ENCODE measurements around the gene PDE9A. TPM values are rescaled to one million over a fixed set of nuclear protein-coding genes. Genes with fewer than 3 reads are reported as not detected.

The PDE9A gene
- total RNA-seq, 4 donors from 2014 or later = 2.9 to 16.9 (median 7.0) TPM

DNA sequence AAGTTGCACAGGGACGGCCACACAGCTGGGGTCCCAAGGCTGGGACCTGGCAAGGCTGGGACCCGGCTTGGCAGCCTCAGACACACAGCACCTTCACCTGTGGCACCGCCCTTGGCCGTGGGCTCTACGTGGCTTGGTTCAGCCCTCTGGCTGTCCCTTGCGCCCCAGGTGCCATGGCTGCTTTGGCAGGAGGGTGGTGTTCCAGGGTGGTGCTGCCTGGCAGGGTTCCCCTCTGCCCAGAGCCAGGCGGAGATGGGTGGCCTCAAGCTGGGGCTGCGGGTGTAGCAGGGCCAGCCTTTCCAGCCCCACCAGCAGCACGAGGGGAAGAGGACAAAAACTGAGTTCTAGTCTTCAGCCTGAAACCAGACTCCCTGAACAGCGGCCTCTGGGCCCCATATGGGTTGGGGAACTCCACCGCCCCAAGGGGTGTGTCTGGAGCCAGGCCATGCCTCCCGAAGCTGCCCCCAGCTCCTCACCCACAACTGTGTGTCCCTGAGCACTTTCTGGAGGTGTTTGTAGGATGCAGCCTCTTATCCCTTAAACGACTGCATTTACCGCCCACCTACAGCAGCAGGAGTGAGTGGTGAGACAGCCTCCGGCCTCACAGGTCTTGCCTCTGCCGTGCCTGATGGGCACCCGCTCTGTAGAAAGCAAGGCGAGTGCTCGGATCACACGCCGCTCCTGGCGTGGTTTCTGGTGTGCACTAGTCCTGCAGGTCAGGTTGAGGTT is 92.3 kb downstream of the PDE9A start:
- no peak for ATAC-seq (ENCODE audit: low FRiP score)
- TF ChIP-seq CTCF (IDR thresholded peaks at IDR 0.05) = no peak
- no peak for DNase-seq (ENCODE audit: low spot score)

GRCh38 chr21:42746240-42746592 is 92.8 kb downstream of the PDE9A start:
- ATAC-seq (ENCODE audit: low FRiP score) (no peak), DNase-seq (ENCODE audit: low spot score) (no peak)
- no peak for TF ChIP-seq CTCF (IDR thresholded peaks at IDR 0.05)

DNA sequence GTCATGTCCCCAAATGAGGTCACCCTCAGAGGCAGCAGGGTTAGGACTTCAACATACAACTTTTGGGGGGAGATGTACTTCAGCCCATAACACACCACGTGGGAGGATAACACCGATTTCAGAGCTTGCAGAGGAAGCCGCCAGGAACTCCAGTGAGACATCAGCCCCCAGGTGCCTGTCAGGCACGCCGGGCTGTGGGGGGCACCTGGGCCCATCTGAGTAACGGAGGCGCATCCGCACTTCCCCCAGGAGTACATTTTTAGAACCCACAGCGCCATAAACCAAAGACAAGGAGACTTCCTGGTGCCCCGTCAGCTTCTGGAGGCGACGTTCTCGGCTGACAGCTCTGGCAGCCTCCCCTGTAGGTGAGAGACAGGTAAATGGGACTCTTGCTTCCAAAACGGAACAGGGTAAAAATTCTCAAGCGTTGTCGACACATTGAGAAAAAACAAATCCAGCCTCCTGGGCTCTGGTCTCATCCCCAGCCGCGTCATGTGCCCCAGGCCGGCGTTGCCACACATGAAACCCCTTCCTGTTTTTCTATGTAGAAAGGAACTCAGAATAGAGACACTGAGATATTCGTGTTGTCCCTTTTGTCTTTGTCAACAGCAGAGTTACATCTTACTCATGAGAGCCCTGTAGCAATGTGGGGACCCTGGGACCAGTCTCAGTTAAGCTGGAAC is 93.3 kb downstream of the PDE9A start:
- DNase-seq (ENCODE audit: low spot score) (no peak), ATAC-seq (ENCODE audit: low FRiP score) (no peak)
- no peak for TF ChIP-seq CTCF (IDR thresholded peaks at IDR 0.05)

- no peak for TF ChIP-seq CTCF (IDR thresholded peaks at IDR 0.05)
- no peak for DNase-seq (ENCODE audit: low spot score)
- ATAC-seq (ENCODE audit: low FRiP score) = no peak
Measured at GRCh38 chr21:42747276-42747701, 93.9 kb downstream of the PDE9A start.

DNA sequence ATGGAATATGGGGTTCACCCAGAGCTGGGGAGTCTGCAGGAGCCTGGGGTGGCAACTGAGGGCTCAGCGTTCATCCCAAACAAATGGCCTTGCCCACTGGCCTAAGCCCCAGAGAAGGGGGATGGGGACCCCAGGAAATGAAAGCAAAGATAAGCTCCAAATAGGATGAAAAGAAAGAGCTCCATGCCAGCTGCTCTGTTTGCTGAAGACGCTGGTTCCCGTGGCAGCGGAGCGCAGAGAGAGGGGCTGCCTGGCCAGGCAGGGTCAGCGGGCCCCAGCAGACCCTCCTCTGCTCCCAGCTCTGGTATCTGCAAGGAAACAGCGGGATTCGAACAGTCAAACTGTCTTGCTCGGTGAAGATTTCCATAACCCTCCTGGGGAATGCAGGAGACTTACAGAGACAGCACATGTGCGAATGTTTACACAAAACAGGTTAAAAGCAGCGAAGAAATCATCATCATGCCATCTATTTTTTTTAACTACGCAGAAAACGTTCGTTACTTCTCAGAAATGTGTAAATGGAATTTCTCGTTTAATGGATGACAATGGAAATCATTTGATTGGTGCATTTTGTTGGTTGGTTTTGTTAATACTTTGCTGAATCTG is 94.4 kb downstream of the PDE9A start:
- ATAC-seq (ENCODE audit: low FRiP score) = no peak
- DNase-seq (ENCODE audit: low spot score) = no peak
- no peak for TF ChIP-seq CTCF (IDR thresholded peaks at IDR 0.05)

DNA sequence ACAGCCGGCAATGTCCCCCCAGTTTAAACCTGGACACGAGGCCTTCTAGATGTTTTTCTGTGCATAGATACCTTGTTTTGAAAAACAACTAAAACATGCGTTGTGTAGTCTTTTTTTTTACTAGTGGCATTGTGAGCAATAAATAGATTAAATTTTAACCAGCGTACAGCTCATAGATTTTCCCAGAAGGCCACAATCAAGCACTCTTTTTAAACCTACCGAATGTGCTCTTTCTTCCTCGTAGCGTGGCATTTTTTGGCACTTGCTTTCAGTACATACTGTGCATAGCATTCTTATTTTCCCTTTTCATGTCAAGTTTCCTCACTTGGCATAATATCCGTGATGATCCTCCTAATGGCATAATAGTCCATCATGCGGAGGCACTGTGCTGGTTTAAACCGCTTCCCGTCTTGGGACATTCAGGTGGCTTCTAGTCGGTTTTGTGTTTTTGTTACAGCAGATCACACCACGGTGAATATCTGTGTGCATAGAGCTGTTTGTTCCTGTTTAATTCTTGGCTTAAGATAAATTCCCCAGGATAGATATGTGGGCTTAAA is 95.3 kb downstream of the PDE9A start:
- DNase-seq (ENCODE audit: low spot score) (no peak), ATAC-seq (ENCODE audit: low FRiP score) (no peak)
- TF ChIP-seq CTCF (IDR thresholded peaks at IDR 0.05) = no peak
